ENCODE results near the gene TEDC2.

GRCh38 chr16:2427526-2427925, 32.4 kb upstream of the TEDC2 start:
- TF ChIP-seq CTCF (IDR thresholded peaks at IDR 0.05) (no peak), POLR2A (IDR thresholded peaks at IDR 0.05) (no peak)
